CD4-positive, alpha-beta memory T cell (primary cell): ENCODE results near the gene ASIP. TPM values are rescaled to one million over a fixed set of nuclear protein-coding genes. Genes with fewer than 3 reads are reported as not detected.
"Not testable (repeated sequence)": the region's sequence is repeated elsewhere in the genome, so short reads cannot be mapped to it uniquely, and the experiment has no call there.

Source experiments
- CTCF ChIA-PET: fragments of 350-600 bp; sonication (Branson Sonifier 250); formaldehyde crosslinking; loops from one replicate; lab custom pipeline; 2021; ENCODE audit warnings: inconsistent platforms; ENCODE audit not compliant: partially characterized antibody; lab: Charles Lee
- POLR2A ChIA-PET: fragments of 350-600 bp; sonication (Branson Sonifier 250); formaldehyde crosslinking; loops from one replicate; lab custom pipeline; 2021; ENCODE audit not compliant: partially characterized antibody; lab: Charles Lee
- DNase-seq, 5 donors: peaks; one replicate each; pipeline versions ENCODE4 v3.0.0 to v3.0.0-alpha.2; 2020 to 2022; ENCODE audit warnings: mixed read lengths in 1 of 5
- H3K27ac ChIP-seq: one replicate; pipeline ENCODE4 v1.7.0; 2013; ENCODE audit warnings: low read depth, low read length
- H3K27me3 ChIP-seq: 2 replicates; pipeline ENCODE4 v1.7.0; 2013; ENCODE audit warnings: mild to moderate bottlenecking, low read length, moderate library complexity; ENCODE audit not compliant: insufficient read depth
- H3K36me3 ChIP-seq: 2 replicates; pipeline ENCODE4 v1.7.0; 2013; ENCODE audit warnings: mild to moderate bottlenecking, low read length, moderate library complexity; ENCODE audit not compliant: insufficient read depth
- H3K4me1 ChIP-seq: 2 replicates; pipeline ENCODE4 v1.7.0; 2013; ENCODE audit warnings: mild to moderate bottlenecking, low read length, moderate library complexity; ENCODE audit not compliant: insufficient read depth
- H3K4me3 ChIP-seq, 2 donors: one replicate each; pipeline ENCODE4 v1.7.0; 2013; ENCODE audit warnings: low read length in 2 of 2, mild to moderate bottlenecking in 1 of 2
- H3K9me3 ChIP-seq, 2 donors: one replicate each; pipeline ENCODE4 v1.7.0; 2013; ENCODE audit warnings: low read length in 2 of 2, control low read depth in 1 of 2; ENCODE audit not compliant: control insufficient read depth in 1 of 2
- H3K27ac Mint-ChIP-seq, 7 donors: one replicate each; pipeline ENCODE4 v1.8.0; 2020 to 2021; ENCODE audit warnings: mixed read lengths in 7 of 7, mild to moderate bottlenecking in 6 of 7, inconsistent platforms in 3 of 7, moderate library complexity in 3 of 7
- H3K27me3 Mint-ChIP-seq, 2 donors: one replicate each; pipeline ENCODE4 v1.8.0; 2020 to 2021; ENCODE audit warnings: mixed read lengths in 2 of 2
- H3K36me3 Mint-ChIP-seq, 2 donors: one replicate each; pipeline ENCODE4 v1.8.0; 2020 to 2021; ENCODE audit warnings: mixed read lengths in 2 of 2, inconsistent platforms in 1 of 2, mild to moderate bottlenecking in 1 of 2
- H3K4me1 Mint-ChIP-seq, 4 donors: one replicate each; pipeline ENCODE4 v1.8.0; 2020 to 2021; ENCODE audit warnings: mixed read lengths in 4 of 4, mild to moderate bottlenecking in 1 of 4
- H3K4me3 Mint-ChIP-seq, 8 donors: one replicate each; pipeline ENCODE4 v1.8.0; 2020 to 2021; ENCODE audit warnings: mixed read lengths in 8 of 8, mild to moderate bottlenecking in 7 of 8, moderate library complexity in 6 of 8, inconsistent platforms in 3 of 8
- H3K9me3 Mint-ChIP-seq, 8 donors: one replicate each; pipeline ENCODE4 v1.8.0; 2020 to 2021; ENCODE audit warnings: mixed read lengths in 8 of 8, mild to moderate bottlenecking in 5 of 8, inconsistent platforms in 3 of 8, moderate library complexity in 1 of 8
- intact Hi-C: fragments of 100-400 bp; cut with micrococcal nuclease; formaldehyde crosslinking; loops from one replicate; pipeline ENCODE4 v1.15.1; 2023
- polyA plus RNA-seq, 2 donors: library from polyadenylated mRNA; unstranded; fragments of 300-500 nt; fragmentation: Illumina TruSeq; gene quantifications; one replicate each; pipeline ENCODE4 v1.2.3, GENCODE V29; 2021
- total RNA-seq, 2 experiments: library from RNA; stranded (reverse); gene quantifications; one replicate each; pipeline ENCODE4 v1.2.3, GENCODE V29; 2021

Gene ASIP
- total and polyA plus RNA-seq, 4 experiments from 2014 or later, result not detected

DNA sequence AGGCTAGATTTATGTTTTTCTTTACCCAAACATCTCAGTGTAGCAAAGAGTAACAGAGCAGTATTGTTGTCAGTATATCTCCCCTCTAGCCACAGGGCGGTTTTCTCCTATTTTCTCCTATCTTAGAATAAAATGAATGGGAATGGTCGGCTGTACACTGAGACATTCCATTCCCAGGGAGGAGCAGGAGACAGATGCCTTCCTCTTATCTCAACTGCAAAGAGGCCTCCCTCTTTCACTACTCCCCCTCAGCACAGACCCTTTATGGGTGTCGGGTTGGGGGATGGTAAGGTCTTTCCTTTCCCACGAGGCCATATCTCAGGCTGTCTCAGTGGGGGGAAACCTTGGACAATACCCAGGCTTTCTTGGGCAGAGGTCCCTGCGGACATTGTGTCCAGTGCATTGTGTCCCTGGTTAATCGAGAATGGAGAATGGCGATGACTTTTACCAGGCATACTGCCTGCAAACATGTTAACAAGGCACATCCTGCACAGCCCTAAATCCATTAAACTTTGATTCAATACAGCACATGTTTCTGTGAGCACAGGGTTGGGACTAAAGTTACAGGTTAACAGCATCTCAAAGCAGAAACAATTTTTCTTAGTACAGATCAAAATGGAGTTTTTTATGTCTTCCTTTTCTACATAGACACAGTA is 11.3 kb downstream of the ASIP start:
- H3K36me3 ChIP-seq, H3K4me1 Mint-ChIP-seq, H3K27me3 ChIP-seq, H3K9me3 ChIP-seq, POLR2A ChIA-PET, H3K27ac ChIP-seq, H3K4me1 ChIP-seq, H3K4me3 Mint-ChIP-seq, H3K27ac Mint-ChIP-seq, H3K36me3 Mint-ChIP-seq, H3K9me3 Mint-ChIP-seq, DNase-seq, H3K4me3 ChIP-seq, H3K27me3 Mint-ChIP-seq, CTCF ChIA-PET, intact Hi-C loops: not testable (repeated sequence)

DNA sequence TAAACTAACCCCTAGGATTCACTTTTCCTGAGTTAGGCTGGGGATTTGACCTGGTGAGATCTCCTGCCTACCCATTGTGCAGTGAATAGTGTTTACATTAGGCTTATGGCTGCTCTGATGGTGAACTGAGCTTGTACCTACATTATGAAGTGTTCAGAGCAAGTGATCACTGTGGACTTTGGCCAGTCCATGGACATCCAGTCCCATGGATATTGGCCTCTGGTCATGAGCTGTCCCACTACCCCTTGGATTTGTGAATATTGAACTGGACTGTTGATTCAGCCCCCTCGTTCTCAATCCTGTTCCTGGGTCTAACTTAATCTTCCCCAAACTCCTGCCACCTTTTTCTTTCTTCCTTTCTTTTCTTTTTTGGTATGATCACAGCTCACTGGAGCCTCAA is 13.8 kb downstream of the ASIP start:
- POLR2A ChIA-PET, result no interaction called here
- H3K36me3 Mint-ChIP-seq, result no peaks in the 10 kb centered on the region
- no peaks in the 10 kb centered on the region for H3K4me1 Mint-ChIP-seq
- DNase-seq, result no peak
- no peak overlapping the region for H3K4me3 Mint-ChIP-seq
- no peak overlapping the region for H3K27ac ChIP-seq
- peaks cover 0 to 1% (median 0%) of the 10 kb centered on the region in 8 donors for H3K9me3 Mint-ChIP-seq
- no peaks in the 10 kb centered on the region for H3K4me1 ChIP-seq
- no peaks in the 10 kb centered on the region for H3K36me3 ChIP-seq
- H3K9me3 ChIP-seq, result no peaks in the 10 kb centered on the region
- H3K27ac Mint-ChIP-seq, result no peak overlapping the region
- intact Hi-C loops, result no loop called here
- H3K4me3 ChIP-seq, result no peak overlapping the region
- CTCF ChIA-PET, result no interaction called here
- H3K27me3 Mint-ChIP-seq, result no peaks in the 10 kb centered on the region
- H3K27me3 ChIP-seq, result no peaks in the 10 kb centered on the region

DNA sequence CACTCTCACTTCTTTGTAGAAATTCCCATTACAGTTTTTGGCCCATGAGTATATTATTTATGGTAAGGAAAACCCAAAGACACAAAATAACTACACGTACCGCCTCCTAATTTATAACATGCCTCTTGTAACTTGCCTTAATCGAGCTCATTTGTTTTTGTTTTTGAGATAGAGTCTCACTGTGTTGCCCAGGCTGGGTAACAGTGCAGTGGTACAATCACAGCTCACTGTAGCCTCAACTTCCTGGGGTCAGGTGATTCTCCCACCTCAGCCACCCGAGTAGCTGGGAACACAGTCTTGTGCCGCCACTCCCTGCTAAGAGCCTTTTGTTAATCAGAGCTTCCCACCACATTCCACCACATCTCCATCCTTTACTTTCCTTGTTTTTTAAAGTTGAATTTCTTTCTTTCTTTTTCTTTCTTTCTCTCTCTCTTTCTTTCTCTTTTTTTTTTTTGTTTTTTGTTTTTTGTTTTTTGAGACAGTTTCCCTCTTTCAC is 15.5 kb downstream of the ASIP start:
- Histone ChIP-seq H3K4me1 (no peaks in the 10 kb centered on the region), H3K27me3 (no peaks in the 10 kb centered on the region), H3K27ac (no peak overlapping the region), H3K36me3 (no peaks in the 10 kb centered on the region), H3K9me3 (no peaks in the 10 kb centered on the region), H3K4me3 (no peak overlapping the region)
- ChIA-PET CTCF (no interaction called here), POLR2A (no interaction called here)
- Mint-ChIP-seq H3K4me3 (no peak overlapping the region), H3K27ac (no peak overlapping the region), H3K27me3 (peaks cover 0 to 1% of the 10 kb centered on the region in 2 donors), H3K4me1 (no peaks in the 10 kb centered on the region), H3K36me3 (no peaks in the 10 kb centered on the region), H3K9me3 (no peaks in the 10 kb centered on the region)
- DNase-seq, result no peak
- intact Hi-C loops, result no loop called here

DNA sequence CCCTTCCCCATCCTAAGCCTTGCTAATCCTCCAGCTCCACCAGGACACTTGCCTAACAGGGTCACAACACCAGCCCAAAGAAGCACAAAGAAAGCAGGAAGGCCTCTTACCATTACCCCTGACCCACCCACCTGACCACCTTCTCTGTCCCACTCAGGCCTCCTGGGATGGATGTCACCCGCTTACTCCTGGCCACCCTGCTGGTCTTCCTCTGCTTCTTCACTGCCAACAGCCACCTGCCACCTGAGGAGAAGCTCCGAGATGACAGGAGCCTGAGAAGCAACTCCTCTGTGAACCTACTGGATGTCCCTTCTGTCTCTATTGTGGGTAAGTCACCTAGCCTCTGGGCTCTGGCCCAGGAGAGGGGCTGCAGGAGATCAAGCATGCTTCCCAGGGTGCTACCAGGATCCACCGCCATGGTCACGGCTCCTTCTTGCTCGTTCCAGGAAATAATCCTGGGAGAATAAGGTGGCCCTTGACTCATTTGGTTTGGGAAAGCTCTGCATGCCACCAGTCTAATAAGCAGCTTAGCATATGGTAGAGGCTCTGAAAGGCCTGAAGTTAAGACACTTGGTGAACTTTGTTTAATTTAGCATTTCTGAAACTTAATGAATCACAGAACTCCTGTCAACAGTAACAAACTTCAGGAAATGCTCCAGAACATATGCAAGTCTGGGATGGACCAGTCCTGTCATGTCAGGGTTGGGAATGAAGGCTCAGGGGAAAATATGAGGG is 19.2 kb downstream of the ASIP start:
- DNase-seq, result no peak
- no peaks in the 10 kb centered on the region for H3K9me3 Mint-ChIP-seq
- H3K4me3 ChIP-seq, result no peak overlapping the region
- no peaks in the 10 kb centered on the region for H3K36me3 ChIP-seq
- no peaks in the 10 kb centered on the region for H3K9me3 ChIP-seq
- H3K27me3 Mint-ChIP-seq, result peaks cover 0 to 1% of the 10 kb centered on the region in 2 donors
- no peaks in the 10 kb centered on the region for H3K36me3 Mint-ChIP-seq
- POLR2A ChIA-PET, result no interaction called here
- H3K4me1 Mint-ChIP-seq, result no peaks in the 10 kb centered on the region
- H3K27ac Mint-ChIP-seq, result no peak overlapping the region
- no peak overlapping the region for H3K4me3 Mint-ChIP-seq
- H3K27me3 ChIP-seq, result no peaks in the 10 kb centered on the region
- intact Hi-C loops, result no loop called here
- no peak overlapping the region for H3K27ac ChIP-seq
- CTCF ChIA-PET, result no interaction called here
- H3K4me1 ChIP-seq, result no peaks in the 10 kb centered on the region

DNA sequence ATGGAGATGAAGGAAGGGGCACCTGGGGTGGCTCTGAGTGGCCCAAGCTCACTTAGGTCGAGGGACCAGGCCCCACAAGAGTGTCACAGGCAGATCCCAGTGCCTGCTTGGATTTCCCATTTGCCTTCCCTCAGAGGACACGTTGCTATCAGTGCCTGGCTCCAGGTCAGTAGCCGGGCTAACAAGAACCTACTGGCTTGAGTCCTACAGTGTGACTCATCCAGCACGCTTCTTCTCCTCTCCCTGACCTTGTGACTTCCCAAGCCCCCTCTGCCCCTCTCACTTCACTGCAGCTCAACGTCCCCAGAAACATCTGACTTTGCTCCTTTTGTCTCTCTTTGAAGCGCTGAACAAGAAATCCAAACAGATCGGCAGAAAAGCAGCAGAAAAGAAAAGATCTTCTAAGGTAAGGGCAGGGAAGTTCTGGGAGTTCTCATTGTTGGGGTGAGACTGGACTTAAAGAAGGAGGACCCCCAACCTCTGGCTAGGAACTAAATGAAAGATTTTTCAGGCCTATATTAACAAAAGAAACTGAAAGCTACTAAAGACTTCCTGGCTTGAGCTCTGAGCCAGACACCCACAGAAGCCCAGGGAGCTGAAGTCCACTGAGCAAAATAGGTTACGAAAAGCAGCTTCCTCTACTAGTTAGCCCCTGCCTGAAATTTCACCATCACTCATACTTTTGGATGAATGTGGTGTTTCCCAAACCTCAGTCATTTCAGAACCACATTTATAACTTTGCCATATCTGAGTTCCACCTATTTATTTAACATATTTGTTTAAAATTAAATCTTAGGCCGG is 21.5 kb downstream of the ASIP start:
- Histone ChIP-seq H3K4me1 (no peaks in the 10 kb centered on the region), H3K9me3 (no peaks in the 10 kb centered on the region), H3K27ac (no peak overlapping the region), H3K36me3 (no peaks in the 10 kb centered on the region), H3K27me3 (no peaks in the 10 kb centered on the region), H3K4me3 (no peak overlapping the region)
- no peak for DNase-seq
- no peak overlapping the region for H3K4me3 Mint-ChIP-seq
- intact Hi-C loops, result no loop called here
- peak overlapping the region in 1 of 7 donors; percentile 24 for H3K27ac Mint-ChIP-seq
- H3K4me1 Mint-ChIP-seq, result no peaks in the 10 kb centered on the region
- H3K36me3 Mint-ChIP-seq, result no peaks in the 10 kb centered on the region
- H3K27me3 Mint-ChIP-seq, result peaks cover 2 to 3% of the 10 kb centered on the region in 2 donors
- H3K9me3 Mint-ChIP-seq, result no peaks in the 10 kb centered on the region
- ChIA-PET CTCF (no interaction called here), POLR2A (no interaction called here)

DNA sequence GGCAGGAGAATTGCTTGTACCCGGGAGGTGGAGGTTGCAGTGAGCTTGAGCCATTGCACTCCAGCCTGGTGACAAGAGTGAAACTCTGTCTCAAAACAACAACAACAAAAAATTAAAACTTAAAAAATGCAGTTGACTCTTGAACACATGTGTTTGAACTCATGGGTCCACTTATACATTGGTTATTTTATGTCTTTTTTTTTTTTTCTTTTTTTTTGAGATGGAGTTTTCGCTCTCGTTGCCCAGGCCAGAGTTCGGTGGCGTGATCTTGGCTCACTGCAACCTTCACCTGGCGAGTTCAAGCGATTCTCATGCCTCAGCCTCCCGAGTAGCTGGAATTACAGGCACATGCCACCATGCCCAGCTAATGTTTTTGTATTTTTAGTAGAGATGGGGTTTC is 22.2 kb downstream of the ASIP start:
- H3K36me3 Mint-ChIP-seq, H3K27ac Mint-ChIP-seq, H3K27me3 Mint-ChIP-seq, H3K27ac ChIP-seq, H3K4me1 ChIP-seq, H3K27me3 ChIP-seq, POLR2A ChIA-PET, H3K9me3 Mint-ChIP-seq, H3K4me3 Mint-ChIP-seq, H3K4me3 ChIP-seq, H3K36me3 ChIP-seq, intact Hi-C loops, DNase-seq, H3K9me3 ChIP-seq, H3K4me1 Mint-ChIP-seq, CTCF ChIA-PET: not testable (repeated sequence)

DNA sequence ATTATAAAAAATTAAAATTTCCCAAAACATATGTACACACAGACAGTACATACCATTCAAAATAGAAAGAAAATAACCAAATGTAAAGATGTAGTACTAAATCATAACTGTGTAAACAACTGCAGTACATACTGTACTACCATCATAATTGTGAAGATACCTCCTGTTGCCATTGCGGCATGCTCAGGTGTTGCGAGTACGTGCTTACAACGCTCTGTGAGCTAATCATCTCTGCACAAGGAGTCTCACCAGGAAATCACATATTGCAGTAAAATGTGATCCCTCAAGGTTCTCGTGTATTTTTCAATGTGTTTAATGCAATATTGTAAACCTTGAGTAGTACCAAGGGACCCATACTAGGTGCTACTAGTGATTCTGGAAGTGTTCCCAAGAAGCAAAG is 22.9 kb downstream of the ASIP start:
- Mint-ChIP-seq H3K4me3 (no peak overlapping the region), H3K36me3 (no peaks in the 10 kb centered on the region), H3K27ac (no peak overlapping the region), H3K27me3 (peaks cover 2 to 5% of the 10 kb centered on the region in 2 donors), H3K4me1 (peaks cover 0 to 4% (median under 1%) of the 10 kb centered on the region in 4 donors), H3K9me3 (no peaks in the 10 kb centered on the region)
- Histone ChIP-seq H3K4me1 (peaks cover 4% of the 10 kb centered on the region), H3K9me3 (no peaks in the 10 kb centered on the region), H3K27me3 (no peaks in the 10 kb centered on the region), H3K4me3 (no peak overlapping the region), H3K27ac (no peak overlapping the region), H3K36me3 (no peaks in the 10 kb centered on the region)
- CTCF ChIA-PET, result no interaction called here
- POLR2A ChIA-PET, result no interaction called here
- intact Hi-C loops, result no loop called here
- no peak for DNase-seq
